22Rv1 (cell line): ENCODE measurements around the gene GRIP2.

Experiments used
- CTCF ChIP-seq: fragments of 450-650 bp; IDR thresholded peaks from 2 replicates; pipeline ENCODE4 v1.5.1; 2017; ENCODE audit warnings: mild to moderate bottlenecking
- ZFX ChIP-seq: fragments of 450-650 bp; IDR thresholded peaks from 2 replicates; pipeline ENCODE4 v1.6.1; 2017; ENCODE audit warnings: antibody characterized with exemption, borderline replicate concordance

GRCh38 chr3:14471016-14471415, 69.1 kb downstream of the GRIP2 start:
- no peak for TF ChIP-seq CTCF
- no peak for TF ChIP-seq ZFX
